MG63 (cell line): ENCODE data around the gene CERS2. TPM values are rescaled to one million over a fixed set of nuclear protein-coding genes. Genes with fewer than 3 reads are reported as not detected.

Source experiments
- DNase-seq: peaks from one replicate; pipeline ENCODE4 v3.0.0-alpha.2; 2020
- H3K27me3 ChIP-seq: fragments of 250-450 bp; sonication (Bioruptor Pico); 2 replicates; pipeline ENCODE4 v1.5.1; 2020; ENCODE audit warnings: mild to moderate bottlenecking, moderate library complexity
- H3K36me3 ChIP-seq: fragments of 250-450 bp; sonication (Bioruptor Pico); 2 replicates; pipeline ENCODE4 v1.5.1; 2020; ENCODE audit warnings: mild to moderate bottlenecking, moderate library complexity
- H3K4me3 ChIP-seq: fragments of 250-450 bp; sonication (Bioruptor Pico); 2 replicates; pipeline ENCODE4 v1.5.1; 2020; ENCODE audit warnings: mild to moderate bottlenecking, moderate library complexity
- H3K9me3 ChIP-seq: fragments of 250-450 bp; sonication (Bioruptor Pico); 2 replicates; pipeline ENCODE4 v1.5.1; 2020; ENCODE audit warnings: mild to moderate bottlenecking, moderate library complexity
- total RNA-seq: library from RNA; depleted of rRNA; stranded (reverse); fragments of >200 nt; shearing (Covaris generic); gene quantifications from 2 replicates; pipeline ENCODE4 v1.2.3, GENCODE V29; 2014; ENCODE audit warnings: low replicate concordance; rRNA removed

Gene CERS2, protein sequence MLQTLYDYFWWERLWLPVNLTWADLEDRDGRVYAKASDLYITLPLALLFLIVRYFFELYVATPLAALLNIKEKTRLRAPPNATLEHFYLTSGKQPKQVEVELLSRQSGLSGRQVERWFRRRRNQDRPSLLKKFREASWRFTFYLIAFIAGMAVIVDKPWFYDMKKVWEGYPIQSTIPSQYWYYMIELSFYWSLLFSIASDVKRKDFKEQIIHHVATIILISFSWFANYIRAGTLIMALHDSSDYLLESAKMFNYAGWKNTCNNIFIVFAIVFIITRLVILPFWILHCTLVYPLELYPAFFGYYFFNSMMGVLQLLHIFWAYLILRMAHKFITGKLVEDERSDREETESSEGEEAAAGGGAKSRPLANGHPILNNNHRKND
- total RNA-seq: 86.1 and 89.6 TPM in 2 replicates

DNA sequence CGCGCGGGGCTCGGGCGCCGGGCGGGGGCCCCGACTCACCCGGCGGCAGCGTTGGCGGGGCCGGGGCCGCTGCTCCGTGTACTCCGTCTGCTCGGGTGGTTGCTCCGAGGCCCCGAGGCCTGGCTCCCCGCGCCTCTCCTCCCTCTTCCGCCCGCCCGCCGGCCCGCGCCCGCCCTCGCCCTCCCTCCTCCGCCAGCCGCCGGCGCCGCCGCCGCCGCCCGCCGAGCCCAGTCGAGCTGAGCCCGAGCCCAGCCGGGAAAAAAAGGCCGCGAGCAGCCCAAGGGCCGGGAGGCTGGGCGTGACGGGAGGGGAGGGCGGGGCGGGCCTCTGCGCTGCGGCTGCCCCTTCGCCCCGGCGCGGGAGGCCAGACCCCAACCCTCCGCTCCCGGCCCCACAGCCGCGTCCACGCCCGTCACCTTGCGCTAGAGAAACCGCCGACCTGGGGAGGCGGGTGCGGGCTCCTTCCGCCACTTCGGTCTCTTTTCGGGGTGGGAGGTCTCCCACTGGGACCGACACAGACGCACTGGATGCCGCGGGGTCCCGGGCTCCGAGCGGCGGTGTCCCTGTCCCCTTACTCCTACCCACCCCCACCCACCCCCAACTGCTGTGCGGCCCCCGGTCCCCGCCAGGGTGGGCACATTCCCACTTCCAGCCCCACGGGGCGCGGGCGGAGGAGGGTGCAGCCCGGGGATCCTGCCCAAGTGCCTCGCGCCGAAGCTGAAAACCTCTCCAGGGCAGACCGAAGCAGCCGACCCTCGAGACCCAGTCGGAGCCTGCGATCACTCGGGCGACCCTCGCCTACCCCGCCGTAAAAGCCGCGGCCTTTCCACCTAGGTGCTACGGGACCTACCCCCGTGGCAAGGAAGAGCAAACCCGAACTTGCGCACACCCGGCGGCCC is at the start of gene CERS2:
CERS2 (minus strand) TSS at position 256 of the 899 bp plus-strand sequence. CDS start 5,745 bp downstream, outside the sequence.
- H3K4me3 ChIP-seq: peak within 1 kb of the TSS; percentile 82
- peak; percentile 88 for DNase-seq
- no peaks in the 10 kb centered on the region for H3K27me3 ChIP-seq
- peaks cover 33% of the 10 kb centered on the region for H3K36me3 ChIP-seq
- no peaks in the 10 kb centered on the region for H3K9me3 ChIP-seq

DNA sequence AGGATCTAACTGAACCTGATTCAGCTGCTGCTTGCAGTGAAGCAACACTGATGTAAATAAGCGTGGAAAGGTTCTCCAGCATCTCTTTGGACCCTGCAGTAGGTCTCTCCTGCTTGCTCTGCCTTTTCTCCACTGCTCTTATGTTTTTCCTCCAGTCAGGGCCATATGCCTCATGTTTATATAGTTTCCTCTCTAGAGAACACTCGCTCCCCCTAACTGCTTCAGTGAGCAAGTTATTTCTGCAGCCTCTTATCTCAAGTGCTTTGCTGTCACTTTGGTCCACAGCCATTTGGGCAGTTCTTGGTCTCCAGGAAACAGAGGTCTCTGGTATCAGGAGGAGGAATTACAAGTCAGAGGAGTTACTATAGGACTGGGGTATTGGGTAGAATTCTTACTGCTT is 38.9 kb upstream of the CERS2 start:
- no peak overlapping the region for H3K4me3 ChIP-seq
- no peaks in the 10 kb centered on the region for H3K9me3 ChIP-seq
- H3K27me3 ChIP-seq: no peaks in the 10 kb centered on the region
- peaks cover 19% of the 10 kb centered on the region for H3K36me3 ChIP-seq
- DNase-seq: no peak

DNA sequence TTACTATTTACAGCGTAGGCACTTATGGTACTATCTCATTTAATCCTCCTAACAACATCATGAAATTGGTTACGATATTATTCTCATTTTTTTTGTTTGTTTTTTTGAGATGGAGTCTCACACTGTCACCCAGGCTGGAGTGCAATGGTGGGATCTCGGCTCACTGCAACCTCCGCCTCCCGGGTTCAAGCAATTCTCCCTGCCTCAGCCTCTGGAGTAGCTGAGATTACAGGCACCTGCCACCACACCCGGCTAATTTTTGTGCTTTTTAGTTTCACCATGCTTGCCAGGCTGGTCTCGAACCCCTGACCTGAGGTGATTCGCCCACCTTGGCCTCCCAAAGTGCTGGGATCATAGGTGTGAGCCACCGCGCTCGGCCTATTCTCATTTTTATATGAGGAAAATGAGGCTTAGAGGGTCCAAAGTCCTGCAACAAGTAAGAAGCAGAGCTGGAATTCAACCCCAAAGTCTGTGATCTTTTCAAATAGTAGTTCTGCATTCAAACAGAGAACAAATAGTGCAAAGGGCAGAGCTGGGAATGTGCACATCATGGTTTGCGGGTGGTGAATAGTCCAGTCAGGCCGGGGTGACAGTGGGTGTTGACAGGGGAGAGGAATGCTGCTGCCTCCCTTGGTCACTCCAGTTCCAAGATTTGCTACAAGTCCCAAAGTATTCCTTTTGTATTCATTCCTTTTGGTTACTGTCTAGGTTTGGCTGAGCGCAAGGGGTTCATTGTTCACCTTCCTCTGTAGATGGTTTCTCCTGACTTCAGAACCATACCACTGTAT is 38.2 kb upstream of the CERS2 start:
- DNase-seq: no peak
- Histone ChIP-seq H3K36me3 (peaks cover 12% of the 10 kb centered on the region), H3K4me3 (no peak overlapping the region), H3K9me3 (no peaks in the 10 kb centered on the region), H3K27me3 (no peaks in the 10 kb centered on the region)

DNA sequence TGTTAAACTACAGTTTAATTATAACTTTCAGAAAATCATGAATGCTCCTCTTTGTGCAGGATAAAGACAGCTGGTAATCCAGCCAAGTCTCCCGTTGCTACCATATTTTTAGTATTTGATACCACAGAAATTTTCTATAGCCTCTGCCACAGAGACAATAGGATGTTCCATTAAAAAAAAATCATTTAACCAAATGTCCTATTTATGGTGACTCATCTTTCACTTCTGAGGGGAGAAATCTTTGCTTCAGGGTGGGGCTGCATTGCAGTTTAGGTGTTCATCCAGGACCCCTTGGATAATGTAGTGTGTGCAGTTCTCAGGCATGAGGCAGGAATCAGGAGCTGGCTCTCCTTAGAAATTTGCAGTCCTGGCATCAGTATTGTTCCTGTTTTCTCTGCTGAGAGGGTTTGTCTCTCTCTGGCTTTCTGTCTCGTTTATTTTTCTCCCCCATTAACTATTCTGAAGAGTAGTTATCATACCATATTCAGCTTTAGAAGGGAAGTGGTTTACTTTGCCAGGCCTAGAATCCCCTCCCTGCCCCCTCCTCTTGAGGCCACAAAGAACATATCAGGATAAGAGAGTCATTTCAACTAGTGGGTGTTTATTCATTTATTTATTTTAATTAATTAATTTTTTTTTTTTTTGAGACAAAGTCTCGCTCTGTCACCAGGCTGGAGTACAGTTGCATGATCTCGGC is 36.7 kb upstream of the CERS2 start:
- no peaks in the 10 kb centered on the region for H3K9me3 ChIP-seq
- no peaks in the 10 kb centered on the region for H3K27me3 ChIP-seq
- no peak overlapping the region for H3K4me3 ChIP-seq
- no peak for DNase-seq
- H3K36me3 ChIP-seq: peaks cover 8% of the 10 kb centered on the region

DNA sequence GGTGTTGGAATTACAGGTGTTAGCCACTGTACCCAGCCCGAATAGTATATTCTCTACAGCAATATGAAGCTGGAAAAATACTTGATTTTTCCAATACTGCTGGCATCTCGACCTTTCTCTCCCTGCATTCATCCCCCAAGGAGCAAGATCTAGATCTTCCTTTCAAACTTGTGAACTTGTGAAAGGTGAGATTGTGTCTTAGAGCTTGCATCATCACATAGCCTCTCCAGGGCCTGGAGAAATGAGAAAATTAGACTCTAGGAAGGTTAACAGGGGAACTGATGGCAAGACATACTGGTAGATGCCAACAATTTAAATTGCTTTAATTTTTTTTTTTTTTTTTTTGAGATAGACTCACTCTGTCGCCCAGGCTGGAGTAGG is 35.7 kb upstream of the CERS2 start:
- no peaks in the 10 kb centered on the region for H3K27me3 ChIP-seq
- peaks cover 8% of the 10 kb centered on the region for H3K36me3 ChIP-seq
- H3K9me3 ChIP-seq: no peaks in the 10 kb centered on the region
- no peak for DNase-seq
- H3K4me3 ChIP-seq: no peak overlapping the region

DNA sequence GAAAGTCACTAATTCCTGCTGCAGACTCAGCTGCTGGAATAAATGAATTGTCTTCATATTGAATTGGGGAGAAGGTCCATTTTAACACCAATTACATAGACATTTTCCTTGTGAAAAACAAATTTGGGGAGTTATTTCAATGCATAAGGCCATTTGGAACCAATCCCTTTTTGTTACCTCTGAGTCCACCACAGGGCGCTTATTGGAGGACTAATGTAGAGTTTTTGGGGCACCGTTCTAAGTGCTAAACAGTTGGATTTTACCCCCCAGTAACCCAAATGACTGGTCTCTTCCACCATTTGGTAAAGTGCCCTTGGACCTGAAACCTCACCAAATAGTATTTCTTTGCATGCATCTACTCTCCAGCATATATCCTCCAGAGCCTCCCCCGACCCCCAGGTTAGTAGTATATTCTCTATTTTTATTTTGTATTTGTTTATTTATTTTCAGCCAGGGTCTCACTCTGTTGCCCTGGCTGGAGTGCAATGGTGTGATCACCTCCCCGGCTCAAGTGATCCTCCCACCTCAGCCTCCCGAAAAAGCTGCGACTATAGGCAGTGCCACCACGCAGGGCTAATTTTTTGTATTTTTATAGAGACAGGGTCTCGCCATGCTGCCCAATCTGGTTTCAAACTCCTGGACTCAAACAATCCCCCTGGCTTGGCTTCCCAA is 35.2 kb upstream of the CERS2 start:
- peak overlapping the region; percentile 85 for H3K4me3 ChIP-seq
- no peaks in the 10 kb centered on the region for H3K27me3 ChIP-seq
- H3K9me3 ChIP-seq: no peaks in the 10 kb centered on the region
- no peak for DNase-seq
- peaks cover 8% of the 10 kb centered on the region for H3K36me3 ChIP-seq

DNA sequence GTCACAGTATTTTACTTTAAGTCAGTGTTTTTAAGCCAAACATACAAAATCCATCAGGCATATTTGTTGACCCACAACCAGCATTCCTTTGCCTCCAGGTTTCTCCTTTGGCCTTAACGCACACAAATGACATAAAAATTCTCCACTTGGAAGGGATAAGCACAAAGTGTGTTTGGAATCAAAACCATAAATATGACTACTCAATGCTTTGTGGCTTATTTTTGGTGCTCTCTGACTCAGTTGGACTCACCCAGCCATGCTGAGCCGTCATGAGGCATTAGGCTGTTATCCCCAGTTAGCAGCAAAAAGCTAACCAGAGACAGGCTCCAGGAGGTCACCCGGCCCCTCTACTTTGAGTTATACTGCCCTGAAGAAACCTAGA is 34.6 kb upstream of the CERS2 start:
- no peaks in the 10 kb centered on the region for H3K9me3 ChIP-seq
- H3K36me3 ChIP-seq: peaks cover 8% of the 10 kb centered on the region
- no peaks in the 10 kb centered on the region for H3K27me3 ChIP-seq
- peak overlapping the region; percentile 85 for H3K4me3 ChIP-seq
- no peak for DNase-seq

DNA sequence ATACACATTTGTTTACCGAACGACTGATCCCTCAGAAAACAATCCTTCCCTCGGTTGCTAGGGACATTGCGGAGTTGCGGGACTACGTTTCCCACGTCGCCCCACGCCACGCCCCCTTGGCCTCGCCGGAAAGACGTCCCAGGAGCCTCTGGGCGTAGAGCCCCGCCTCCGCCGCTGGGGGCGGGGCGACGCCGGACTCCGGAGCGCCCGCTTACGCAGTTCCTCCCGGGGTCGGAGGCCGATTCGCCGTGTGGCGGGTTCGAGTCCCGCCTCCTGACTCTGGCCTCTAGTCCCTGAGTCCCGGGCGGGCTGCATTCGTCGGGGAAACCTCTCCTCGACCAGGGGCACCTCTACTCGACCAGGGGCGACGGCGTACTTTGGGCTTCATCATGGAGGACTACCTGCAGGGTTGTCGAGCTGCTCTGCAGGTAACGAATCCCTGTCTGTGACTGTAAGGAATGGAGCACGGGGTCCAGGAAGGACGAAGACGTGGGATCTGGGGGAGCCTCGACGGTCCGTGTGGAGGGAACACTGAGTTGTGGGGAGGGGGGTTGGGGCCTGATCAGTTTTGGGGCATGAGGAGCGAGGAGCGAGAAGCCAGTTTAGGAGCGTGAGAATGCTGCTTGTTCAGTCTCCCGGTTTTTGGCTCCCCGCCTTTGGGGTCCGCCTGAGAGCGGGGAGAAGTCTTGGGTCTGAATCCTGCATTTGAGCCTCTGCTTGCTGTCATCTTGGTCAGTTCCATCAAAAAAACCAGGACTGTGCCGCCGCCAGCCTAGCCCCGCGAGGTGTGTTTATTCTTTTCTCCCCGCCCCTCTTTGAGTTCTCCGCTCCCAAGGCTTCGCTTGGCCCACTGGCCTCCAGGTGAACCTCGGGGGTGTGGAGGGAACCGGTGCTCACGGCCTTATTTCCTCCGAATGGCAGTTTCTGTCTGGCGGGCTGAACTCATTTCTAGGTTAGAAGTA is 33.9 kb upstream of the CERS2 start, which contains the start of gene PRUNE1:
PRUNE1 (plus strand) TSS at position 206 of the 962 bp plus-strand sequence; CDS start at position 390, 184 bp downstream.
- Histone ChIP-seq H3K27me3 (no peaks in the 10 kb centered on the region), H3K4me3 (peak within 1 kb of the TSS; percentile 85)

DNA sequence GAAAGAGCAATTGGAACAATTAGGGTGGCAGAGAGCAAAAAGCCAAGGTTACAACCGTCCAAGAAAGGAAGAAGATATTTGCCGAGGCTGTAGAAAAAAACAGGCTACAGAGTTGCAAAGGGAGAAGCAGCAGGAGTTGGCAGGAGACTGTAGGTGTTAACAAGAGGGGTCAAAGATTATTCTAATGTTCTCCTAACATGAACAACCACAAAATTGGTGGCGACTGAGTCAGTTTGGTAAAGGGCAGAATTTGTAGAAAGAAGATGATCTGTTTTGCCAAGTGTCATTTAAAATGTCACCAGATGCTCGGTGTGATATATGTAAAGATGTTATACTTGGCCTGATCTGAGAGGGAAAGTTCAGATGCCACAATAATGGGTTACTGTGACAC is 33.2 kb upstream of the CERS2 start:
- H3K36me3 ChIP-seq: peaks cover 3% of the 10 kb centered on the region; the same call in 1 of the 2 replicates
- H3K27me3 ChIP-seq: no peaks in the 10 kb centered on the region
- DNase-seq: no peak
- peak overlapping the region; percentile 85 for H3K4me3 ChIP-seq
- H3K9me3 ChIP-seq: no peaks in the 10 kb centered on the region

More for the DNA sequence above, 33.9 kb upstream of the CERS2 start, which contains the start of gene PRUNE1:
- Histone ChIP-seq H3K9me3 (no peaks in the 10 kb centered on the region), H3K36me3 (peaks cover 8% of the 10 kb centered on the region)
- peak; percentile 98 for DNase-seq

DNA sequence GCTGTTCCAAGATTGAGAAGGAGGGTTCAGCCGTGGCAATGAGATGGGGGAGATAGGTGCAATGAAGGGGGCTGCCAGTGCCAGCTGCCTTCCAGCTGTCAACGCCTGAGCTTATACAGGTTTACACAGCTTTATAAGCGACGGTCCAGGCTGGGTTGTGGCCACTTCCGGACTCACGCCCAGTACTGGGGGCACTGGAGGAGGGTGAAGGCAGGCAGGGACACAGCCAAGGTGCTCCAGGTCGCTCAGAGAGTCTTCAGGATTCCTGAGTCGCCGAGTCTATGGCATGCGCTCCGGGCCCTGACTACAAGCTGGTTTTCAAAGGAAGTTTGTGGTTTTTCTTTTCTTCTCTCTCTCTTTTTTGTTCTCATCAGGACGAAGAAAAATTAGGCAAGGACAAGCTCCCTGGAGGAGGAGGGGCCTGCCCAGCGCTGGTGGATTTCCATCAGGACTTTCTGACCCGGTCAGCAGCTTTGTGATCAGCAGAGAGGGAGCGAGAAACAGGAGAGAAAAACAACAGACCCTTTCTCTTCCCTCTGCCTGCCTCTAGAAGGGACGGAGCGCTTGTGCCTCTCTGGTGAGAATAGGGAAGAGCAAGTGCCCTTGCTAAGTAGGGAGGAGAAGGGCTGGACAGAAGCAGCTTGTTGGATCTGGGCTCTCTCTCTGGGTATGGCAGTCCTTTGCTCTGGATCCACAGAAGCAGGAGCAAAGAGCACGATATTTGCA is 31.9 kb upstream of the CERS2 start, which contains the start of gene MINDY1:
MINDY1 (minus strand) TSS at position 576 of the 726 bp plus-strand sequence. CDS start 4,285 bp downstream, outside the sequence.
- no peaks in the 10 kb centered on the region for H3K27me3 ChIP-seq
- no peaks in the 10 kb centered on the region for H3K9me3 ChIP-seq
- peak; percentile 81 for DNase-seq
- peaks cover 3% of the 10 kb centered on the region; the same call in 1 of the 2 replicates for H3K36me3 ChIP-seq
- H3K4me3 ChIP-seq: peak within 1 kb of the TSS; percentile 85

DNA sequence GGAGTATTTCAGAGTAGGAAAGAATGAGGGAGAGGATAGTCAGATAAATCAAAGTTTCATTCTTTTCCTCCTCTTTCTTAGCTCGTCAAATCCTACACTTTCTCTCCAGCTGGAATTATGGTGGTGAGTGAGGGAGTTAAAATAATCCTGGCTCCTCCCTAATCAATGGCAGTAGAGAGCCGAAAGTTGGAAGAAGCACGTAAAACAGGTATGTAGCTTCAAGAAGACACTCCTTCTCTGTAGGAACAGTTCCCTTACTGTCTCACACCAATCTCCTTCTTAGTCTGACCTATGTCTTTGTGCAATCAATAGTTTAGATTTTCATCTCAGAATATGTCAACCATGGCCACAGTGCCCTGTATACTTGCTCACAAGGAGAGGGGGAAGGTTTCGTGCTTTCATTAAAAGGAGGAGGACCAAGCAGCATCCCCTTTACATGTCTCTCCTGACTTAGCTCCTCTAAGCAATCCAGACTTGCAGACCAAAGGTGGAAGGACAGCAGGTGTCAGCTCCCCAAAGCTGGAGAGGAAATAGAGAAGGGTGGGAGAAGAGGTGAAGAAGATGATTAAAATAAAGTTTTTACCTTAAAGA is 31.2 kb upstream of the CERS2 start:
- H3K9me3 ChIP-seq: no peaks in the 10 kb centered on the region
- peak overlapping the region; percentile 44 for H3K4me3 ChIP-seq
- H3K27me3 ChIP-seq: no peaks in the 10 kb centered on the region
- no peak for DNase-seq
- peaks cover 3% of the 10 kb centered on the region; the same call in 1 of the 2 replicates for H3K36me3 ChIP-seq

DNA sequence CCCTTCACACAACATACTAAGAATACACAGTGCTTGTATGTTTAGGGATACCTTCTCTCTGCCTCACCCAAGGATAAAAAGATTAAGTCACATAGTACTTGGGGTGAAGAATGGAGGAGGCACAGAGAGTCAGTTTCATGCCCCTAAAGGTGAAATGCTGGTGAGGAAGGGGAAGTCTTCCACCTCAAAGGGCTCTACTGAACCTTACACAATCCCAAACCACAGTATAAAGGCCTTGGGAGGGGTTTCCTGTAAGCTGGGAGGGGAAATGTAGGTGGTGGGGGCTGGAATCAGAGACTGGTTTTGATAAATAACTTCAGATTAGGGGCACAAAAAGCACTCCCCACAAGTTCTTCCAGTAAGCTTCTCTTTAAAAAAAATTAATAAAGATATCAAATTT is 28.5 kb upstream of the CERS2 start:
- H3K27me3 ChIP-seq: no peaks in the 10 kb centered on the region
- no peaks in the 10 kb centered on the region for H3K36me3 ChIP-seq
- no peak overlapping the region for H3K4me3 ChIP-seq
- no peak for DNase-seq
- no peaks in the 10 kb centered on the region for H3K9me3 ChIP-seq

DNA sequence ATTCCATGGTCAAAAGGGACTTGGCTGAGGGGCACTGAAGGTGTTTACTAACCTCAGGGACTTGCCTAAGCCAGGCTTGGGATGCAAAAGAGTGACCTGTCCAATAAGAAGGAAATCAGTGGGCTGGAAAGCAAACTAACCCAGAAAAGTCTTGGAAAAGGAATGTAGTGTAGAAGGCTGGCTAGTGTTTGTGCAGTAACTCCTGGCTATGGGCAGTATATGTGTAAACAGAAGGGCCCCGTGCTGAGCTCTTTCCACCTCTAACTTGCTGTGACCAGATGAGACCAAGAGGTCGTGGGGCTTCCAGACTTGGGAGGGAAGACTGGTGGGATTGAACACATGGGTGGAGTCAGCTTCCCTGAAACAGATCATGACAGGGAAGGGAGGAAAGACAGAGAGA is 28.0 kb upstream of the CERS2 start:
- no peak for DNase-seq
- no peaks in the 10 kb centered on the region for H3K27me3 ChIP-seq
- no peak overlapping the region for H3K4me3 ChIP-seq
- H3K9me3 ChIP-seq: no peaks in the 10 kb centered on the region
- no peaks in the 10 kb centered on the region for H3K36me3 ChIP-seq
